Measurements from ENCODE around the gene ANKH.

The ANKH gene

DNA sequence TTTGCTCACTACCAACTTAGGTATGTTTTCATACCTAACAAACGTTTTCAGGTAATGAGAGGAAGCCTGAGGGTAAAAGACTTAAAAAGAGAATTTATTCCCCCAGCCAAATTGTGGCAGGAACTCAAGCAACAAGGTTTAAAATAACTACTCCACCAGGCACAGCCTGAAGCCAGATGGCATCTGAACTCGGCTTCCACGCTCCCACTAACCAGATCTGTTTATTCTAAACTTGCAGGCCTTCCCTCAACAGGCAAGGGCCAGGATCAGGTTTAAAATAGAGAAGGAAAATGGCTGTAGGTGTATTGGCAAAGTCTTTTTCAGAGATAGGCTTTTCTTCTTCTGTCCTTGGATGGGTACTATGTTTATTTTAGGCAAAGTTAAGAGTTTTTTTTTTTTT lies 117.6 kb downstream of the ANKH start:
- no peak for DNase-seq

- DNase-seq, result no peak
These were observed 118.3 kb downstream of the ANKH start for GRCh38 chr5:14753292-14753691.

DNA sequence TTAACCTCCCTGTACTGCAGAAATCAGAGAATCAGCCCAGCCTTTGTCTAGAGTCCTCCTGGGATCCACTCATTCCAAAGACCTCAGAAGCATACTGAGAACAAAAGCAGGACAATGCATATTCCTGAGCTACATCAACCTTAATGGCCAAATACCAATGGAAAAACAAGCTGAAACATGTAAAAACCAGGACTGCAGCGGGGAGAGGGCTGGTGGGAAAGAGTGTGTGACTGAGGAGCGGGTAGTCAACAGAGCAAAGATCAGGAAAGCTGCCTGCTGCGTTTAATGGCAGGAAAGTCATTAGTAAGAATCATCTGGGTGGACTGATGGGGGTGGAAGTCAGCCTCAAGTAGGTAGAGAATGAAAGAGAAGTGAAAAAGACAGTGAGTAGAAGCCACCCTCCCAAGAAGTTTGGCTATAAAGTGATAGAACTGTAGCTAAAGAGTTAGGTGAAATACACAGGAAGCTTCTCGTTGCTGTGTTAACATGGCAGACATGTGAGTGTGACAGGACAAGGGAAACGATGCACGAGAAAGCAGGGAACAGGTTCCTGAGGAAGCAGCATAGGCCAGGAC lies 119.0 kb downstream of the ANKH start:
- DNase-seq, result no peak

- no peak for DNase-seq
These were observed 120.9 kb downstream of the ANKH start for GRCh38 chr5:14750712-14751111.

- no peak for DNase-seq
These were observed 121.9 kb downstream of the ANKH start for GRCh38 chr5:14749579-14750101.

DNA sequence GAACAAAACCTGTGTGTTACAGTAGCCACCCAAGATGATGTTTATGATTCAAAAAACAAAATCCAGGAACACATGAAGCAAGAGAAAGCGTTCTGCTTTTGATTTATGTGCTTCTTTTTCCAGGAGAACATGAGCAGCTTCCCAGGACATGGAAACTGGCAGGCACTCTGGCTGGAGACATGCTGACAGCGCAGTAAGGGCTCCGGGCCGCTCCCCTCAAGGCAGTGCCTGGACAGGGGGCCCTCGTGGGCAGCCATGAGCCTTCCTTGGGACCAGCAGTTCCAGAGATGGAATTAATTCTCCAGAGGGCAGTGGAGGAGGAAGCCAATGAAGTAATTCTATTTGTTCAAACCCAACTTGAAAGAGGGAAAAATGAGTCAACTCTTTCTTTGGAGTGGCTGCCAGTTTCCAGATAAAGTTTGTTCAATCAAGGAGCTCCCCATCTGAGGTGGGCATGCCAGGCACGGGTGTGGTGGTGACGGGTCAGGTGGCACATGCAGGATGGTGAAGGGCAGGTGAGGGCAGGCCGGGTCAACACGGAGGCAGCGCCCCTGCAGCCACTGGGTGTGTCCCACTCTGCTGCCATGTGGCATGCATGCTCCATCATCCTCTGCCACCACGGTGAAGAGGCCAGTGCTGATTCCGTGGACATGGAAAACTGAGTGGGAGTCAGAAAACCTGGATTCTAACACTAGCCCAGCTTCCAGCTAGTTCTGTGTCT lies 123.2 kb downstream of the ANKH start:
- DNase-seq, result no peak

GRCh38 chr5:14745753-14746152 lies 125.8 kb downstream of the ANKH start:
- DNase-seq, result no peak

DNA sequence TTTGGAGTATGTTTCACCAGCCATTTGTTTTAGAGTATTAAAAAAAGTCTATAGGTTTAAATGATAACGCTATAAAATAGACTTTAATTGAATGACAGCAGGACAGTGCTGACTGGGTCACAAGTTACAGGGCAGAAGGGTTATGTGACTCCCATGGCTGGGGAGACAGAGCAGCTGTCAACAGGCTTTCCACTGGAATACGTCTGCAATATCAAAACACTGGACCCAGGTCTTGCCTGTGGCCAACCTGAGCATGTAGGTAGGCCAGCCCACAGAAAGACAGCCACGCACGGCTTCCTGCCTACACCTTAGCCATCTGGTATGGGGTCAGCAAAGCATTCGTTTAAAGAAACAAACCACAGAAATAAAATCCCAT lies 126.4 kb downstream of the ANKH start:
- no peak for DNase-seq

GRCh38 chr5:14744296-14745187 lies 127.0 kb downstream of the ANKH start:
- DNase-seq, result no peak

- no peak for DNase-seq
These were observed 127.8 kb downstream of the ANKH start for GRCh38 chr5:14743601-14744295.

DNA sequence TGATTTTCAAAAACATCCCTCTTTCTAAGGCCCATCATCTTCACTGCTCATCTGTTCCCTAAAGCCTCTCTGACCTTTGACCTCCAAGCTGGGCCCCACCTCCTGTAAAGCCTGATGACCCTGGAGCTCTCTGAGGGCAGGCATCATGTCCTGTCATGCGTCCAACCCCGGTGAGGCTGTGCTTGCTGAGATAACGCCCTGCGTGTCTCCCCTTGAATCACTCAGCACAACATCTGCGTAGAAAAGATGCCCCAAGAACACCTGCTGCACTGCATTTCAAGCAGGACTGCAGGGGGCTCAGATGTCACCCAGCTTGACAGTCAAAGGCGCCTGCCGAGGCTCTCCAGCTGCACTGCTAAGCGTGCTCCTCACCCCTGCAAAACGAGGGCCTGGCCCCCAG lies 129.1 kb downstream of the ANKH start:
- DNase-seq, result no peak

DNA sequence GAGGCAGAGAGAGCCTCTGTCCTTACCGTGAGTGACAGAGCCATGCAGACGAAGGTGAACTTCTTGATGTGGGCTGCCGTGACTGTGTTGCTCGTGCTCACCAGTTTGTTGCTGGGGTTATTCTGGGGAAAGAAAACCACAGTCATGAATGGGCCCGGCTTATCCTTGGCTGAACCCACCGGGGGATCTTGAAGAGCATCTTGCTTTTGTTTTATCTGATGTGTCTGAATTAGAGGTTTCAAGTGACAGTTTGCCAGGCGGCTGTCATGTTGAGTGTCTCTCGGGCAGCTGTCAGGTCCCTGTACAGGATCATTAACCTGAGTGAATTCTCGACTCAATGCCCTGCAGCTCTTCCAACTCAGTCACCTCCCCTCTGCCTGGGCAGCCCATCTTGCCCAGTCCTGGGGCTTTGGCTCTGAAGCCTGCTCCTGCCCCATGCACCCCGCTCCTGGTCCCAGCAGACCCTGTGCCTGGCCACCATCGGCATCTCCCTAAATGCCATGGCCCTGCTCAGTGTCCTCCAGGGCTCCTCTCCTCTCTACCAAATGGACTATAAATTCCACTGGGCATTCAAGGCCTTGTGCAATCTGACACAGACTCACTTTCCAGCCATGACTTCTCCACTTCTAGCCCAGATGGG lies 129.7 kb downstream of the ANKH start:
- DNase-seq, result no peak

GRCh38 chr5:14741131-14741530 lies 130.4 kb downstream of the ANKH start:
- no peak for DNase-seq

GRCh38 chr5:14739981-14740380 lies 131.6 kb downstream of the ANKH start:
- DNase-seq, result no peak

- peak; percentile 64 for DNase-seq
These were observed 132.0 kb downstream of the ANKH start for GRCh38 chr5:14739538-14739937.

- DNase-seq, result no peak
These were observed 133.5 kb downstream of the ANKH start for GRCh38 chr5:14738050-14738449.

DNA sequence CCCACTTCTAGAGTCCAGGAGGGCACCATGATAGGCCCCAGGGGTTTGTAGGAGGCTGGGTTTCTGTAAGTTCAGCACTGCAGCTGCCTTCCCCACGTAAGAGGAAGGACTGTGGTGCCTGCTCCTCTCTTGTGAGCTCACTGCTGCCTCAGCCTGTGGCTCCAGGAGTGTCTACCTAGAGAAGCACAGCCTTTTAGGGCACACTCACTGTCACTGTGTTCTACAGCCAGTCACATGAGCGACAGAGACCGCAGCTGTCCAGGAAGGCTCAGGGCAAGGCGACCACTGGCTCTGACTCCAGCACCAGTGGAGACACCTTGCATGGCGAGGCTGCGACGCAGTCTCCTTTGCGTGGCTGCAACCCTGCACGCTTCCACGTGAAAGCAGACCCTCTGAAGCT lies 134.3 kb downstream of the ANKH start:
- no peak for DNase-seq

- DNase-seq, result no peak
These were observed 135.6 kb downstream of the ANKH start for GRCh38 chr5:14735944-14736343.

DNA sequence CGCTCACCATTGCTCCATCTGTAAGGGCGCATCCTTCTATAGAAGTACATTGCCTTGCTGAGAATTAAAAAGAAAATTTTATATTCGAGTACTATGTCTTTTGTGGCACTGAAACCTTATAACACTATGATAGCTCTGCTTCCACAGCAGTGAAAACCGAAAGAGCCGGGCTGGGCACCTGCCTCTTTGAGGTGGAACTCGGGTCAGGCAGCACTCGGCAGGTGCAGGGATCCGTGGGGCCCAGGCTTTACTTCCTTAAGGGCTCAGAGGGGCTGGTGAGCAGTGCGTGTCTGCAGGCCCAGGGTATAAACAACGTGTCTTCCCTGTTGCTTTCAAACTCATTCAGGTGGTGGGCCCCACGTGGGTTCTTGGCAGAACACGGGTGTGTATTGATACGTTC lies 137.2 kb downstream of the ANKH start:
- no peak for DNase-seq

DNA sequence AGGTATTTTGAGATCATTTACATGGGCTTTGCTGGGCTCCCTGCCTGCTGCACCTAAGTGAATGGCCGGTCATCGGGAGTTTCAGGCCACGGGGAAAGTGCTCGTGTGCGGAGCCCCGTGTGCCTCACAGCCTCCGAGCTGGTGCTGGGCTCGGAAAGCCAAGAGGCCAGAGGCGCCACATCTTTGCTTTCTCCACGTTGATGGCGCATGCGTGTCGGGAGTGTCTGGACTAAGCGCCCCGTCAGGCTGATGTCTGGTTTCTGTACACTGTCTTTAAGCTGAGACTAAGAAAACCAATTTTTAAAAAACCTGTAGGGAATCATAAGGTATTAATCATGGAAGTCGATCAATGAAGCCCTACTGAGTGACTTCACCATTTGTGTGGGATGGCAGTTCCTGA lies 137.9 kb downstream of the ANKH start:
- no peak for DNase-seq

DNA sequence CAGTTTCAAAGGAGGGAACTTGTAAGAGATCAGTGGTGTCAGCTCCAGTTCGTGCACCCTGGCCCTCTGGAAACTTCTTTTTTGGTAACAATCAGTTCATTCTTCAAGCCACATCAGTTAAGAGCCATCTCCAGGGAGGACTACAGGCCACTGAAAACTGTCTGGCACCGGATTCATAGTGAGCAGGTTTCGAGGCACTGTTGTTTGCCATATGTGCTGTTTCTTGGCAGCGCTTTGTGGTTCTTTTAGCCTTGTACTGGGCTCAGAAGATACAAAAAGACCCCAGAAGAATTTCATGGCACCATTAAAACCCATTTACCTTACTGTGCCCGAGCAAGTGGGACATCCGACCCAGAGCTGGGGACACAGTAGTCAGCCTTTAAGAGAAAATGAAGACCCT lies 138.6 kb downstream of the ANKH start:
- DNase-seq, result no peak

GRCh38 chr5:14730881-14731280 lies 140.7 kb downstream of the ANKH start:
- DNase-seq, result no peak

DNA sequence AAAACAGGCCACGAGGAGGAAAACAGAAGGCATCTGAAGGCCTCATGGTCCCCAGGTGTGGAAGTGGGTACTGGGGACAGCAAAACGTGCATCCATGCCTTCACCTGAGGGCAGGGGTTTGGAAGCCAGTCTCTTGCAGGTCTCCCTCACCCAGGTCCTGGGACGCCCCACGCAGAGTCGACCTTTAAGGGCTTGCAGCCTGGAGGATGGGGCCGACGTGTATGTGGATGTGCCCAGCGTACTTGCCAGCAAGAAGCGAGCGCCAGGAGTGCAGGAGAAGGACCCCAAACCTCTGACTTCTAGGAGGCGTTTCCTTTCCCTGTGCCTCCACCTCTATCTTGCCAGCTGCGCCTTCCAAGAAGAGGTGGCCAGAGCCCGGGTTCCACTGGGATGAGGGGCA lies 141.1 kb downstream of the ANKH start:
- no peak for DNase-seq
